B cell (primary cell): ENCODE results near the gene INPP1. TPM values are rescaled to one million over a fixed set of nuclear protein-coding genes. Genes with fewer than 3 reads are reported as not detected.
"Not testable (repeated sequence)": the region's sequence is repeated elsewhere in the genome, so short reads cannot be mapped to it uniquely, and the experiment has no call there.

Experiments
- ATAC-seq: fragments of 200-7000 bp; cut with Tn5 transposase; one replicate; pipeline ENCODE4 v1.10.0; 2021; ENCODE audit warnings: low read depth, mild to moderate bottlenecking, moderate number of reproducible peaks, moderate library complexity
- CTCF ChIA-PET: fragments of 350-600 bp; sonication (Branson Sonifier 250); formaldehyde crosslinking; loops from one replicate; lab custom pipeline; 2021; ENCODE audit warnings: antibody characterized with exemption, inconsistent platforms; lab: Charles Lee
- POLR2A ChIA-PET: fragments of 350-600 bp; sonication (Branson Sonifier 250); formaldehyde crosslinking; loops from one replicate; lab custom pipeline; 2021; ENCODE audit warnings: antibody characterized with exemption; lab: Charles Lee
- DNase-seq: peaks from one replicate; pipeline ENCODE4 v3.0.0; 2013
- H2AFZ ChIP-seq: 2 replicates; pipeline ENCODE4 v1.6.1; 2012; ENCODE audit warnings: mild to moderate bottlenecking, low read depth, low read length; ENCODE audit not compliant: insufficient read depth, poor library complexity, severe bottlenecking
- H3K27ac ChIP-seq, 2 donors: 1 replicate in 1 of 2; 2 replicates in 1 of 2; pipeline ENCODE4 v1.5.1; 2012 to 2013; ENCODE audit warnings: low read length in 2 of 2, mild to moderate bottlenecking in 2 of 2, moderate library complexity in 1 of 2
- H3K27me3 ChIP-seq, 4 experiments: fragments of 200-600 bp in 1 of 4; sonication (generic) in 1 of 4; replicated peaks in 1 of 4; 1 replicate in 2 of 4; 2 replicates in 2 of 4; pipeline versions ENCODE4 v1.6.1 to v1.7.0; 2013 to 2016; ENCODE audit warnings: low read length in 3 of 4, mild to moderate bottlenecking in 2 of 4, mixed read lengths in 1 of 4, moderate library complexity in 1 of 4; ENCODE audit not compliant: insufficient read depth in 4 of 4, control insufficient read depth in 3 of 4; ENCODE audit errors: control extremely low read depth in 1 of 4
- H3K36me3 ChIP-seq, 2 experiments: replicated peaks in 1 of 2; 1 replicate in 1 of 2; 2 replicates in 1 of 2; pipeline versions ENCODE4 v1.6.1 to v1.7.1; 2013; ENCODE audit warnings: low read length in 1 of 2; ENCODE audit not compliant: insufficient read depth in 2 of 2, control insufficient read depth in 1 of 2; ENCODE audit errors: control extremely low read depth in 1 of 2, extremely low read depth in 1 of 2
- H3K4me1 ChIP-seq, 2 donors: fragments of 200-600 bp in 1 of 2; sonication (generic) in 1 of 2; 1 replicate in 1 of 2; 2 replicates in 1 of 2; pipeline versions ENCODE4 v1.5.1 to v1.6.1; 2013 to 2017; ENCODE audit warnings: low read length in 2 of 2; ENCODE audit not compliant: control insufficient read depth in 2 of 2, insufficient read depth in 2 of 2
- H3K4me2 ChIP-seq: replicated peaks from 2 replicates; pipeline ENCODE3; 2012; ENCODE audit warnings: mild to moderate bottlenecking, low read depth, low read length; ENCODE audit not compliant: poor library complexity, severe bottlenecking
- H3K4me3 ChIP-seq, 5 experiments: fragments of 200-600 bp in 1 of 5; sonication (generic) in 1 of 5; 1 replicate in 3 of 5; 2 replicates in 2 of 5; pipeline versions ENCODE4 v1.5.1 to v1.7.0; 2011 to 2016; ENCODE audit warnings: low read length in 4 of 5, mild to moderate bottlenecking in 4 of 5, low read depth in 2 of 5, control low read depth in 1 of 5, moderate library complexity in 1 of 5; ENCODE audit not compliant: insufficient read depth in 1 of 5; ENCODE audit errors: control extremely low read depth in 1 of 5, extremely low read depth in 1 of 5
- H3K79me2 ChIP-seq: fragments of 200-600 bp; sonication (generic); one replicate; pipeline ENCODE4 v1.6.0; 2016; ENCODE audit warnings: low read length; ENCODE audit not compliant: control insufficient read depth, insufficient read depth
- H3K9ac ChIP-seq: fragments of 200-600 bp; sonication (generic); 2 replicates; pipeline ENCODE4 v1.6.1; 2017; ENCODE audit warnings: mild to moderate bottlenecking, low read length, moderate library complexity
- H3K9me3 ChIP-seq, 3 donors: one replicate each; pipeline versions ENCODE4 v1.6.1 to v1.7.1; 2013; ENCODE audit warnings: low read length in 2 of 3; ENCODE audit not compliant: control insufficient read depth in 2 of 3, insufficient read depth in 1 of 3; ENCODE audit errors: control extremely low read depth in 1 of 3
- H4K20me1 ChIP-seq: 2 replicates; pipeline ENCODE4 v1.6.0; 2012; ENCODE audit warnings: mild to moderate bottlenecking, low read length; ENCODE audit not compliant: insufficient read depth, control insufficient read depth, poor library complexity, severe bottlenecking
- H3K27ac Mint-ChIP-seq: one replicate; pipeline ENCODE4 v1.8.0; 2021; ENCODE audit warnings: mixed read lengths
- H3K27me3 Mint-ChIP-seq: one replicate; pipeline ENCODE4 v1.8.0; 2021; ENCODE audit warnings: mixed read lengths
- H3K4me1 Mint-ChIP-seq: one replicate; pipeline ENCODE4 v1.8.0; 2021; ENCODE audit warnings: mixed read lengths
- H3K4me3 Mint-ChIP-seq: one replicate; pipeline ENCODE4 v1.8.0; 2021; ENCODE audit warnings: mixed read lengths
- H3K9me3 Mint-ChIP-seq: one replicate; pipeline ENCODE4 v1.8.0; 2022; ENCODE audit warnings: mixed read lengths; ENCODE audit not compliant: insufficient read depth
- CTCF ChIP-seq: fragments of 200-600 bp; IDR thresholded peaks from one replicate; pipeline ENCODE4 v1.8.0; 2022; ENCODE audit warnings: antibody characterized with exemption, mild to moderate bottlenecking
- EZH2 ChIP-seq: IDR thresholded peaks from 2 replicates; pipeline ENCODE4 v1.6.1; 2012; ENCODE audit warnings: borderline replicate concordance, low read depth, mild to moderate bottlenecking, moderate library complexity, low read length; ENCODE audit not compliant: insufficient read depth, poor library complexity, severe bottlenecking
- WGBS: methylation state at CpG from one replicate; pipeline ENCODE4 v1.1.5; 2013; ENCODE audit warnings: missing lambda C conversion rate; ENCODE audit not compliant: insufficient coverage; 5-methylcytosine and 5-hydroxymethylcytosine counted together
- intact Hi-C: fragments of 100-400 bp; cut with micrococcal nuclease; formaldehyde crosslinking; loops from one replicate; pipeline ENCODE4 v1.10.0; 2022
- polyA minus RNA-seq: library from RNA; depleted of rRNA, polyadenylated mRNA; stranded (reverse); fragments of >200 nt; gene quantifications from 2 replicates; pipeline ENCODE4 v1.2.3, GENCODE V29; 2012
- polyA plus RNA-seq: library from polyadenylated mRNA; depleted of rRNA; stranded (reverse); fragments of >200 nt; gene quantifications from 2 replicates; pipeline ENCODE4 v1.2.3, GENCODE V29; 2012
- total RNA-seq, 2 donors: library from RNA; stranded (reverse); fragments of 120-200 nt in 1 of 2; gene quantifications; 1 replicate in 1 of 2; 2 replicates in 1 of 2; pipeline versions ENCODE4 v1.2.3 to v1.2.4, GENCODE V29; 2013 to 2022

The INPP1 gene
- total RNA-seq (3.7 and 4.6 TPM in 2 replicates), polyA plus RNA-seq (3.1 and 3.8 TPM in 2 replicates), polyA minus RNA-seq (1.9 and 5.1 TPM in 2 replicates)
- 5.6 TPM for total RNA-seq (2013)

- ChIA-PET POLR2A (interaction anchor here (0.6 kb wide), 1 partner anchor 537 kb away, joined by 8 read pairs; the partner anchor contains the start of gene GLS), CTCF (interaction anchor here (0.9 to 1.7 kb wide), 5 partner anchors 15 to 336 kb away, joined by 3 to 7 read pairs (median 5); partner anchors contain the start of gene HIBCH)
- no peaks in the 10 kb centered on the region for H3K9me3 Mint-ChIP-seq
- no peaks in the 10 kb centered on the region for H3K9me3 ChIP-seq
- DNase-seq (peak; percentile 57), ATAC-seq (peak; percentile 63)
- H3K27me3 ChIP-seq = no peaks in the 10 kb centered on the region
- no peak within 1 kb of the TSS for H3K27ac ChIP-seq
- no peaks in the 10 kb centered on the region for H3K36me3 ChIP-seq
- H4K20me1 ChIP-seq = no peaks in the 10 kb centered on the region
- TF ChIP-seq EZH2 = no peak
- no peak for TF ChIP-seq CTCF
- intact Hi-C loops = loop anchor here (1.0 to 2.0 kb wide), 2 partner anchors 23 to 29 kb away; no protein-coding TSS in a partner anchor
- peak within 1 kb of the TSS; percentile 73 for H3K27ac Mint-ChIP-seq
- peak within 1 kb of the TSS; percentile 49 to 79 (median 72) for H3K4me3 ChIP-seq
- under 1% methylated on average over 95 of the region's 99 CpGs for WGBS
- H3K4me3 Mint-ChIP-seq = peak within 1 kb of the TSS; percentile 90
- H3K4me2 ChIP-seq = peak within 1 kb of the TSS; percentile 100
- H3K4me1 ChIP-seq = peaks cover 7 to 11% of the 10 kb centered on the region in 2 donors
- H3K4me1 Mint-ChIP-seq = peaks cover 13% of the 10 kb centered on the region
- peak within 1 kb of the TSS; percentile 78 for H3K9ac ChIP-seq
- H3K27me3 Mint-ChIP-seq = no peaks in the 10 kb centered on the region
- peak within 1 kb of the TSS; percentile 87 for H2AFZ ChIP-seq
- no peaks in the 10 kb centered on the region for H3K79me2 ChIP-seq
Observed at GRCh38 chr2:190343536-190344275, at the start of gene INPP1. Gene INPP1 (plus strand): TSS chr2:190343589. CDS start chr2:190360103, 16,514 bp downstream.

- CTCF ChIA-PET, H3K4me1 Mint-ChIP-seq, H3K4me2 ChIP-seq, H3K4me3 ChIP-seq, H3K9me3 Mint-ChIP-seq, H3K4me1 ChIP-seq, intact Hi-C loops, H3K27me3 Mint-ChIP-seq, H2AFZ ChIP-seq, H3K79me2 ChIP-seq, ATAC-seq, H3K4me3 Mint-ChIP-seq, H4K20me1 ChIP-seq, H3K27ac Mint-ChIP-seq, H3K27me3 ChIP-seq, POLR2A ChIA-PET, H3K27ac ChIP-seq, H3K9ac ChIP-seq, DNase-seq, H3K9me3 ChIP-seq: not testable (repeated sequence)
- no CpG with 5 or more reads among the region's 2 CpGs for WGBS
- peaks cover 20 to 24% of the 10 kb centered on the region in 2 experiments for H3K36me3 ChIP-seq
Observed at GRCh38 chr2:190297880-190298279, 45.5 kb upstream of the INPP1 start.
